GM19395 (cell line): ENCODE data around the gene PCYT2.

Experiments used
- ATAC-seq: cut with Tn5 transposase; IDR thresholded peaks from one replicate; pipeline ENCODE4 v1.9.1; 2021; ENCODE audit warnings: mild to moderate bottlenecking, moderate library complexity; ENCODE audit not compliant: unreplicated experiment

The PCYT2 gene

GRCh38 chr17:81944858-81945257, 33.7 kb upstream of the PCYT2 start:
- ATAC-seq = no peak

- ATAC-seq = no peak
Observed at GRCh38 chr17:81942167-81942553, 31.0 kb upstream of the PCYT2 start.

- ATAC-seq = no peak
Observed at GRCh38 chr17:81941484-81942166, 30.4 kb upstream of the PCYT2 start.

- no peak for ATAC-seq
Observed at GRCh38 chr17:81940538-81941483, 29.6 kb upstream of the PCYT2 start.

GRCh38 chr17:81939881-81940385, 28.7 kb upstream of the PCYT2 start:
- ATAC-seq = no peak

GRCh38 chr17:81939218-81939617, 28.0 kb upstream of the PCYT2 start:
- no peak for ATAC-seq

- no peak for ATAC-seq
Observed at GRCh38 chr17:81935709-81936084, 24.5 kb upstream of the PCYT2 start.

- ATAC-seq = no peak
Observed at GRCh38 chr17:81934850-81935708, 23.9 kb upstream of the PCYT2 start.

GRCh38 chr17:81934098-81934757, 23.0 kb upstream of the PCYT2 start:
- no peak for ATAC-seq

GRCh38 chr17:81933178-81933699, 22.0 kb upstream of the PCYT2 start:
- ATAC-seq = no peak

- no peak for ATAC-seq
Observed at GRCh38 chr17:81932333-81932983, 21.3 kb upstream of the PCYT2 start.

- no peak for ATAC-seq
Observed at GRCh38 chr17:81931557-81932332, 20.5 kb upstream of the PCYT2 start.

- no peak for ATAC-seq
Observed at GRCh38 chr17:81931189-81931556, 20.0 kb upstream of the PCYT2 start.

- no peak for ATAC-seq
Observed at GRCh38 chr17:81930142-81931125, 19.2 kb upstream of the PCYT2 start.

GRCh38 chr17:81929253-81930141, 18.3 kb upstream of the PCYT2 start:
- no peak for ATAC-seq

GRCh38 chr17:81928544-81929252, 17.5 kb upstream of the PCYT2 start:
- ATAC-seq = no peak
